Stimulated activated CD8-positive, alpha-beta memory T cell treated with anti-CD3 and anti-CD28 coated beads, Interleukin-15, amount 100 ng/mL, for 1 hour (primary cell): ENCODE measurements around the gene ADAP1.
A peak's percentile ranks its signal among the peaks of the same experiment; 100 is the strongest.
"Not testable (repeated sequence)": the region's sequence is repeated elsewhere in the genome, so short reads cannot be mapped to it uniquely, and the experiment has no call there.

Source experiments
- DNase-seq: peaks from one replicate; pipeline ENCODE4 v3.0.0-alpha.2; 2020; ENCODE audit warnings: low read depth

Gene ADAP1

GRCh38 chr7:881441-882234 lies 72.8 kb downstream of the ADAP1 start:
- no peak for DNase-seq

GRCh38 chr7:880450-880849 lies 74.0 kb downstream of the ADAP1 start:
- DNase-seq, result no peak

- DNase-seq, result no peak
These were observed 74.8 kb downstream of the ADAP1 start for GRCh38 chr7:879706-880105.

GRCh38 chr7:879093-879492 lies 75.4 kb downstream of the ADAP1 start:
- no peak for DNase-seq

- DNase-seq, result no peak
These were observed 76.9 kb downstream of the ADAP1 start for GRCh38 chr7:877312-878232.

GRCh38 chr7:876972-877311 lies 77.5 kb downstream of the ADAP1 start:
- DNase-seq, result no peak

GRCh38 chr7:876077-876971 lies 78.2 kb downstream of the ADAP1 start, which contains the start of gene GET4:
Gene GET4, plus strand, starts transcription at chr7:876554. Its CDS starts 92 bp downstream, at chr7:876646.
- DNase-seq, result peak; percentile 93

- DNase-seq, result no peak
These were observed 78.9 kb downstream of the ADAP1 start for GRCh38 chr7:875476-876076.

- DNase-seq, result no peak
These were observed 79.4 kb downstream of the ADAP1 start for GRCh38 chr7:875051-875450.

- no peak for DNase-seq
These were observed 80.3 kb downstream of the ADAP1 start for GRCh38 chr7:874031-874749.

GRCh38 chr7:873367-874002 lies 81.0 kb downstream of the ADAP1 start:
- DNase-seq, result peak; percentile 37

- not testable (repeated sequence) for DNase-seq
These were observed 81.8 kb downstream of the ADAP1 start for GRCh38 chr7:872685-873084.

- no peak for DNase-seq
These were observed 82.5 kb downstream of the ADAP1 start for GRCh38 chr7:871900-872537.

- no peak for DNase-seq
These were observed 85.1 kb downstream of the ADAP1 start for GRCh38 chr7:869348-869747.

- DNase-seq, result no peak
These were observed 86.3 kb downstream of the ADAP1 start for GRCh38 chr7:868189-868486.

GRCh38 chr7:867406-868188 lies 86.9 kb downstream of the ADAP1 start:
- DNase-seq, result no peak

- DNase-seq, result no peak
These were observed 87.5 kb downstream of the ADAP1 start for GRCh38 chr7:867001-867405.

GRCh38 chr7:865921-866320 lies 88.6 kb downstream of the ADAP1 start:
- DNase-seq, result no peak

GRCh38 chr7:863106-863505 lies 91.4 kb downstream of the ADAP1 start:
- DNase-seq, result no peak
